GM12865 (cell line): ENCODE results near the gene OSTM1.

Experiments
- DNase-seq: peaks from one replicate; pipeline ENCODE4 v3.0.0; 2010; ENCODE audit warnings: low read depth
- H3K4me3 ChIP-seq: 2 replicates; pipeline ENCODE4 v1.5.1; 2011; ENCODE audit warnings: mild to moderate bottlenecking, low read depth, low read length, control low read depth
- TF ChIP-seq, protein P1 (sequence below): IDR thresholded peaks from 2 replicates; pipeline ENCODE4 v1.5.1; 2011; ENCODE audit warnings: low read length, control low read depth, low read depth, inconsistent platforms; ENCODE audit not compliant: insufficient read depth; ENCODE audit errors: missing control alignments

OSTM1 gene

GRCh38 chr6:108113557-108114519 lies 39.3 kb upstream of the OSTM1 start:
- TF ChIP-seq, protein P1, sequence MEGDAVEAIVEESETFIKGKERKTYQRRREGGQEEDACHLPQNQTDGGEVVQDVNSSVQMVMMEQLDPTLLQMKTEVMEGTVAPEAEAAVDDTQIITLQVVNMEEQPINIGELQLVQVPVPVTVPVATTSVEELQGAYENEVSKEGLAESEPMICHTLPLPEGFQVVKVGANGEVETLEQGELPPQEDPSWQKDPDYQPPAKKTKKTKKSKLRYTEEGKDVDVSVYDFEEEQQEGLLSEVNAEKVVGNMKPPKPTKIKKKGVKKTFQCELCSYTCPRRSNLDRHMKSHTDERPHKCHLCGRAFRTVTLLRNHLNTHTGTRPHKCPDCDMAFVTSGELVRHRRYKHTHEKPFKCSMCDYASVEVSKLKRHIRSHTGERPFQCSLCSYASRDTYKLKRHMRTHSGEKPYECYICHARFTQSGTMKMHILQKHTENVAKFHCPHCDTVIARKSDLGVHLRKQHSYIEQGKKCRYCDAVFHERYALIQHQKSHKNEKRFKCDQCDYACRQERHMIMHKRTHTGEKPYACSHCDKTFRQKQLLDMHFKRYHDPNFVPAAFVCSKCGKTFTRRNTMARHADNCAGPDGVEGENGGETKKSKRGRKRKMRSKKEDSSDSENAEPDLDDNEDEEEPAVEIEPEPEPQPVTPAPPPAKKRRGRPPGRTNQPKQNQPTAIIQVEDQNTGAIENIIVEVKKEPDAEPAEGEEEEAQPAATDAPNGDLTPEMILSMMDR, result peak; percentile 19
- no peak overlapping the region for H3K4me3 ChIP-seq
- peak; percentile 27 for DNase-seq

DNA sequence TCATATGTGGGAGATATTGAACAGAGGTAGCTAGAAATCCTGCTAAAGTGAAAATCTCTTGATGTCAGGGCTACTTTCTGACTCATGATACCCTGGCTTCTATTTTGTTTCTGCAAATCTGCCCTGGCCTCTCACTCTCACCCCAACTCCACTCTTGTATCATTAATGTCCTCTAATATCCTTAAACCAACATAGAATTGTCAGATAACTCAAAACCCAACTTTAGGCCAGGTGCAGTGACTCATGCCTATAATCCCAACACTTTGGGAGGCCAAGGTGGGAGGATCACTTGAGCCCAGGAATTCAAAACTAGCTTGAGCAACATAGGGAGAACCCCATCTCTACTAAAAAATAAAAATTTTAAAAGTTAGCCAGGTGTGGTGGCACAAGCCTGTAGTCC lies 33.8 kb upstream of the OSTM1 start:
- TF ChIP-seq, protein P1, result no peak
- DNase-seq, result no peak
- no peak overlapping the region for H3K4me3 ChIP-seq

DNA sequence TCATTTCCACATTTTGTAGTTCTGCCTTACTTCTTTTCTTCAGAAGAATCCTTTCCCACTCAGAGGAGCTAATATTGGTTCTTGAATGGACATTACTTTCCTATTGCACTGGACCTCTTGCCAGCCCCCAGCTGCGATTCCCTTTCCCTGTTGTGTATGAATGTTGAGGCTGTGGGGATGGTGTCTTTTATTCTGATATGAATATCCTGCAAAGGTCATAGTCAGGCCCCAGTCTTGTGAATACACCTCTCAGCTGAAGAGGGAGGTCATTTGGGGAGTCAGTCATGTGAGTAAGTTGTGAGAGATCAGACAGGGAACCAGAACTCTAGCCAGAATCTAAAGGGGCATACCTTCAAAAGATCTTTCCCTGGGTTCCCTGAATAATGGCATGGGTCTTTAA lies 32.6 kb upstream of the OSTM1 start:
- TF ChIP-seq, protein P1, result no peak
- DNase-seq, result no peak

DNA sequence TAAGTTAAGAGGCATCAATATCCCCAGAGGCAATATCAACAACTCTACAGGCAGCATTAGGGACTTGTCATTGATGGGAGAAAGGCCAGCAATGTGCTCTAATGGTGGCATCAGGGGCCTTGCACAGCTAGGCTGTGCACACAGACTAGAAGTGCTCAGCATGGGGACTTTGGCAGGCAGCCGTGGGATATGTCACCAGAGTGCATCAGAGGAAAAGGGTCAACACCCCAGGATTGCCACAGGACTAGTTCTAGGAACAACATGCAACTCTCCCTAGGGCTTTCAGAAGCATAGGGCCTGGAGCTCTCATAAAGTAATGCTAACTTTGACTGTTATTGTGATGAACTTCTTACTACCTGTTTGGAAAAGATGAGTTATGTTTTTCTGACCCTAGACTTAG lies 32.2 kb upstream of the OSTM1 start:
- no peak for DNase-seq
- TF ChIP-seq, protein P1, result no peak
- no peak overlapping the region for H3K4me3 ChIP-seq

More for the DNA sequence above, 32.6 kb upstream of the OSTM1 start:
- no peak overlapping the region for H3K4me3 ChIP-seq

DNA sequence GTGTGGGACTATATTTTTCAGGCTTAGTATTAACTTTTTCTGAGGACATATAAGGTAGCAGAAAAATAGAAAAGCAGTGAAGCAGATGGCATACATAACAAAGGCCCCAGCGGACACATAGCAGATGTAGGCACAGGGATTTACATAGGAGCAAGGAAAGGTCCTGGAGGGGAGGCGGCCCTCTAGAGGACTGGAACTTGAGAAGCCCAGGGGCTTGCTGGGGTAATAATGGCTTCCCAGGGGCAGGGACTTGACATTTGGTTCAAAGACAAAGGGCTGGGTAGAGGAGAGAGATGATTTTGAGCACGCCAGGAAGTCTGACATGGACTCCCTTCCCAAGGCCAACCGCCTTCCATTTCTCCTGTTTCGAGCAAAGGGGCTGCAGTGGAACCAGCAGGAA lies 31.7 kb upstream of the OSTM1 start:
- TF ChIP-seq, protein P1, result no peak

DNA sequence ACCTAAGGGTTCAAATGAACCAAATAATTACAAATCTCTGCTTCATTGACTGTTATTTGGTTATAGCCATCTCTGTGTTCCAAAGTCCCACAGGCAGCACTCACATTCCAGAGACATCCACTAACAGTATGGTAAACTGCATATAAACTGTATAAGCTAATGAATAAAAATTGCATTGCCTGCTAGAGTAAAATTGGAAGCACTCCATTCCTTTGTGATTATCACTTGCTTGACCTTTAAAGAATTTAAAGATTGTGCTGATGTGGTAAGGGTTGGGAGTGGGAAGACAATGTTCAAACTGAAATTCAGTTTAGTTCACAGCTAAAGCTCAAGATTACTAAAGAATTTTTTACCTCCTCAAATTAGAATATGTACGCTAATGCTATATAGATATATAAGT lies 31.0 kb upstream of the OSTM1 start:
- H3K4me3 ChIP-seq, result no peak overlapping the region
- no peak for DNase-seq

More for the DNA sequence above, 31.7 kb upstream of the OSTM1 start:
- H3K4me3 ChIP-seq, result no peak overlapping the region
- DNase-seq, result no peak

More for the DNA sequence above, 31.0 kb upstream of the OSTM1 start:
- TF ChIP-seq, protein P1, result no peak
